Duodenal mucosa (tissue), 2 donors: ENCODE measurements around the gene CPLX1.

Source experiments
- H3K27ac ChIP-seq: one replicate; pipeline ENCODE4 v1.7.0; 2013; ENCODE audit warnings: low read depth, low read length
- H3K27me3 ChIP-seq, 2 donors: one replicate each; pipeline ENCODE4 v1.7.0; 2013; ENCODE audit warnings: low read length in 2 of 2, control low read depth in 1 of 2; ENCODE audit not compliant: insufficient read depth in 2 of 2, control insufficient read depth in 1 of 2
- H3K36me3 ChIP-seq, 2 donors: one replicate each; pipeline ENCODE4 v1.7.0; 2013; ENCODE audit warnings: low read length in 2 of 2, control low read depth in 1 of 2; ENCODE audit not compliant: insufficient read depth in 2 of 2, control insufficient read depth in 1 of 2
- H3K4me1 ChIP-seq, 2 donors: one replicate each; pipeline ENCODE4 v1.7.0; 2013; ENCODE audit warnings: low read length in 2 of 2, control low read depth in 1 of 2; ENCODE audit not compliant: insufficient read depth in 2 of 2, control insufficient read depth in 1 of 2
- H3K4me3 ChIP-seq, 2 donors: one replicate each; pipeline ENCODE4 v1.7.0; 2013; ENCODE audit warnings: low read length in 2 of 2, low read depth in 1 of 2
- H3K9ac ChIP-seq, 2 donors: one replicate each; pipeline ENCODE4 v1.7.0; 2013; ENCODE audit warnings: low read length in 2 of 2, low read depth in 1 of 2
- H3K9me3 ChIP-seq, 2 donors: one replicate each; pipeline ENCODE4 v1.7.0; 2013; ENCODE audit warnings: low read length in 2 of 2, control low read depth in 1 of 2; ENCODE audit not compliant: control insufficient read depth in 1 of 2

Gene CPLX1

GRCh38 chr4:833731-834367, 7.9 kb upstream of the CPLX1 start:
- Histone ChIP-seq H3K27me3 (peaks cover 7 to 17% of the 10 kb centered on the region in 2 donors), H3K36me3 (no peaks in the 10 kb centered on the region), H3K9me3 (peaks cover 17 to 19% of the 10 kb centered on the region in 2 donors), H3K9ac (no peak overlapping the region), H3K4me1 (no peaks in the 10 kb centered on the region), H3K4me3 (no peak overlapping the region), H3K27ac (no peak overlapping the region)

DNA sequence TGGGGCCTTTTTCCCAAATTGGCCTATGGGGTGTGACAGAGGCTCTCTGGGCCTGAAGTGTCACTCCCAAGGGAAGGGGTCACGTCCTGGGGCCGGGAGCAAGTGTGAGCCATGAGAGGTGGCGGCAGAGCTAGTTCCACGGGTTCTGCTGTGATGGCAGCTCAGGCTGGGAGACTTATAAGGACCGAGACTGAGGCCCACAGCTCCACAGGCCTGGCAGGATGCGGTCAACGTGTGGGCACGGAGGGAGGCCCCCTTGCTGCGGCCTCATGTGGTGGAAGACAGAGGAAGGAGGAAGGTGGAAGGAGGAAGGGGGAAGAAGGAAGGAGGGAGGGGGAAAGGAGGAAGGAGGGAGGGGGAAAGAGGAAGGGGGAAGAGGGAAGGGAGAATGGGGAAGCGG, 7.2 kb upstream of the CPLX1 start:
- Histone ChIP-seq H3K27me3 (peaks cover 12 to 24% of the 10 kb centered on the region in 2 donors), H3K36me3 (no peaks in the 10 kb centered on the region), H3K9me3 (peaks cover 17% of the 10 kb centered on the region in 2 donors), H3K9ac (no peak overlapping the region), H3K27ac (no peak overlapping the region), H3K4me3 (no peak overlapping the region), H3K4me1 (no peaks in the 10 kb centered on the region)

DNA sequence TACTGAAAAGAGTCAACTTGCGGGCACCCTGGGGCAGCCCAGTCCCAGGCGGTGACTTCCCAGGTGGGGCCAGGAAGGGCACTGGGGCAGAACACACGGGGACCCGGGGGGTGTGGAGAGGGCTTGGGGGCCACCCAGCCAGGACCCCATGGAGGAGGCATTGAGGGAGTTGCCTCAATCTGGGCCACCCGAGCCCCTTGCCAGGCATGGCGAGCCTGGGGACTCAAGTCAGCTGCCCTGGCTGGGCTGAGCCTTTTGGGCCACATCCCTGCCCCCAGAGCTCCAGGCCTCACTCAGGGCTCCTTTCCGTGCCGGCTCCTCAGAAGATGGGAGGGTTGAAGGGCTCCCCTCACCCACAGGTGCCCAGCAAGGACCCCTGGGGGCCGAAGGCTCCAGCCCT, 6.6 kb upstream of the CPLX1 start:
- Histone ChIP-seq H3K9me3 (peaks cover 10 to 12% of the 10 kb centered on the region in 2 donors), H3K36me3 (no peaks in the 10 kb centered on the region), H3K4me3 (no peak overlapping the region), H3K9ac (no peak overlapping the region), H3K27me3 (peaks cover 18 to 31% of the 10 kb centered on the region in 2 donors), H3K27ac (no peak overlapping the region), H3K4me1 (no peaks in the 10 kb centered on the region)

GRCh38 chr4:832108-832507, 6.2 kb upstream of the CPLX1 start:
- Histone ChIP-seq H3K9ac (no peak overlapping the region), H3K27me3 (peaks cover 22 to 35% of the 10 kb centered on the region in 2 donors), H3K27ac (no peak overlapping the region), H3K4me3 (no peak overlapping the region), H3K36me3 (no peaks in the 10 kb centered on the region), H3K9me3 (peaks cover 6 to 7% of the 10 kb centered on the region in 2 donors), H3K4me1 (no peaks in the 10 kb centered on the region)

DNA sequence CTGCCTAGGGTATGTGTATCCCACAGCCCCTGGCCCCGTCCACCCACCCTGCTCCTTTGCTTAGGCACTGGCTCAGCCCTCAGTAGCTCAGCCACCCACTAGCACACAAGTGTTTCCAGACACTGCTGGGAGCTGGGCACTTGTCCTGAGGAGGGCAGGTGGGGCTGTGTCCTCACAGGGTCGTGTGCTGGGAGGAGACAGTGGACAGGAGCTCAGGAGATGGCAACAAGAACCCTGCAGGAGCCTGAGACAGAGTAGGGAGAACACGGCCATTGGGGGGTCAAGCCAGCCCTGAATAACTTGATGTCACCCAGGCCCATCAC, 5.5 kb upstream of the CPLX1 start:
- Histone ChIP-seq H3K36me3 (no peaks in the 10 kb centered on the region), H3K4me1 (no peaks in the 10 kb centered on the region), H3K27ac (no peak overlapping the region), H3K9me3 (peaks cover 4 to 6% of the 10 kb centered on the region in 2 donors), H3K4me3 (no peak overlapping the region), H3K9ac (no peak overlapping the region), H3K27me3 (peaks cover 22 to 35% of the 10 kb centered on the region in 2 donors)

GRCh38 chr4:830601-831482, 4.9 kb upstream of the CPLX1 start:
- Histone ChIP-seq H3K4me3 (no peak overlapping the region), H3K4me1 (no peaks in the 10 kb centered on the region), H3K9ac (no peak overlapping the region), H3K27ac (no peak overlapping the region), H3K36me3 (no peaks in the 10 kb centered on the region), H3K9me3 (peaks cover 4 to 6% of the 10 kb centered on the region in 2 donors), H3K27me3 (peaks cover 22 to 35% of the 10 kb centered on the region in 2 donors)

DNA sequence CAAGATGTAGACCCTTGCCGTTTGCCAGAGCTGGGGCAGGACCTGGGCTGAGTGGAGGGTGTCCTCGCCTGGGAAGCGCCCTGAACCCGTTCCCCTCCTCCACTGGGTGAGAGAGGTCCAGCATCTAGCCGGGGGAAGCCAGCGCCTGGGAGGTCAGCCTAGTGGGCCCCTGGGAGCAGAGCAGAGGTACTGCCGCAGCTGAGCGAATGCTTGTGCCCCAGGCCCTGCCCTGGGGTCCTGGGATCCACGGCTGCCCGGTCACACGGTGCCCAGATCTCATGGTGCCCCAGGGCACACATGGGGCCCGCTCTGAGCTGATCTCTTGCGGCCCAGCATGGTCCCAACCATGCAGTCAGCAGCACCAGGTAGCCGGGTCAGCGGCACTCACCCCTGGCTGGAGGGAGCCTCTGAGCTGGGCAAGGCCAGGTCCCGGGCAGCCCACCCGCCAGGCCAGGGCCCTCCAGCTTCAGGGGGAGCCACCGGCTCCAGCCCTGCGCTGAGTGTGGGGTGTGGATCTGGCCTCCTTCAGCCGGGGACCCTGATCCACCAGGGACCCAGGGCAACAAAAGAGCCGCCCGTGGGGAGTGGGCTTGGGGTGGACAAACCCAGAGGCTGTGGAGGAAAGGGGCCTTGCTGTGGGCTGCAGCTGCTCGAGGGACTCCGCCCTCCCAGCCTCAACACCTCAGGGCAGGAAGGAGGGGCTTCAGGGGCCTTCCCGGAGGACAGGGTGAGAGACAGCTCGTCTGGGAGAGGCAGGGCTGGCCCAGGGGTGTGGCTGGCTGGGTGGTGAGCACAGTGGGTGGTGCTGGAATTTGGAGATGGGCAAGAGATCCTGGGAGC, 4.1 kb upstream of the CPLX1 start:
- Histone ChIP-seq H3K9ac (no peak overlapping the region), H3K27me3 (peaks cover 27 to 35% of the 10 kb centered on the region in 2 donors), H3K27ac (no peak overlapping the region), H3K4me1 (no peaks in the 10 kb centered on the region), H3K4me3 (no peak overlapping the region), H3K36me3 (no peaks in the 10 kb centered on the region), H3K9me3 (peaks cover 4 to 6% of the 10 kb centered on the region in 2 donors)

GRCh38 chr4:829291-829690, 3.4 kb upstream of the CPLX1 start:
- peaks cover 4 to 6% of the 10 kb centered on the region in 2 donors for H3K9me3 ChIP-seq
- no peak overlapping the region for H3K9ac ChIP-seq
- H3K4me3 ChIP-seq: no peak overlapping the region
- H3K4me1 ChIP-seq: no peaks in the 10 kb centered on the region
- peaks cover 34 to 40% of the 10 kb centered on the region in 2 donors for H3K27me3 ChIP-seq
- no peaks in the 10 kb centered on the region for H3K36me3 ChIP-seq
- no peak overlapping the region for H3K27ac ChIP-seq

GRCh38 chr4:828641-829271, 2.8 kb upstream of the CPLX1 start:
- Histone ChIP-seq H3K9me3 (peaks cover 4 to 6% of the 10 kb centered on the region in 2 donors), H3K4me3 (no peak overlapping the region), H3K36me3 (no peaks in the 10 kb centered on the region), H3K27ac (no peak overlapping the region), H3K9ac (no peak overlapping the region), H3K4me1 (no peaks in the 10 kb centered on the region), H3K27me3 (peaks cover 39 to 43% of the 10 kb centered on the region in 2 donors)
